Caco-2 (cell line): ENCODE data around the gene RNF133. TPM values are rescaled to one million over a fixed set of nuclear protein-coding genes. Genes with fewer than 3 reads are reported as not detected.

Source experiments
- BruUV-seq: library from RNA; stranded (reverse); fragments of 400-500 nt; replicated peaks from 2 replicates; lab custom pipeline; 2021; lab: Mats Ljungman, UMichigan
- CTCF ChIA-PET: fragments of 300-600 bp; sonication (Branson Sonifier 250); formaldehyde crosslinking; loops from one replicate; lab custom pipeline; 2022; ENCODE audit warnings: antibody characterized with exemption; lab: Charles Lee
- POLR2A ChIA-PET: fragments of 300-600 bp; sonication (Branson Sonifier 250); formaldehyde crosslinking; loops from one replicate; lab custom pipeline; 2022; ENCODE audit warnings: antibody characterized with exemption; lab: Charles Lee
- DNase-seq, 2 experiments: peaks; one replicate each; pipeline versions ENCODE4 v3.0.0 to v3.0.0-alpha.2; 2020 to 2022
- H3K27me3 ChIP-seq: replicated peaks from 2 replicates; pipeline ENCODE4 v1.6.0; 2011; ENCODE audit warnings: low read length; ENCODE audit not compliant: control insufficient read depth, insufficient read depth
- H3K36me3 ChIP-seq: 2 replicates; pipeline ENCODE4 v1.5.1; 2011; ENCODE audit warnings: low read length; ENCODE audit not compliant: control insufficient read depth, insufficient read depth
- H3K4me1 ChIP-seq: fragments of 250-450 bp; sonication (Bioruptor Pico); 2 replicates; pipeline ENCODE4 v1.5.1; 2020; ENCODE audit warnings: mild to moderate bottlenecking
- H3K4me3 ChIP-seq: 2 replicates; pipeline ENCODE4 v1.5.1; 2011; ENCODE audit warnings: low read depth, mild to moderate bottlenecking, control low read depth, low read length
- H3K9me3 ChIP-seq: fragments of 250-450 bp; sonication (Bioruptor Pico); 2 replicates; pipeline ENCODE4 v1.5.1; 2020; ENCODE audit warnings: mild to moderate bottlenecking, moderate library complexity
- H3K27ac Mint-ChIP-seq: one replicate; pipeline ENCODE4 v1.8.0; 2022; ENCODE audit warnings: mixed read lengths; ENCODE audit not compliant: unreplicated experiment
- H3K27me3 Mint-ChIP-seq: one replicate; pipeline ENCODE4 v1.8.0; 2022; ENCODE audit warnings: mixed read lengths; ENCODE audit not compliant: insufficient read depth, unreplicated experiment
- H3K36me3 Mint-ChIP-seq: one replicate; pipeline ENCODE4 v1.8.0; 2022; ENCODE audit warnings: mild to moderate bottlenecking, mixed read lengths; ENCODE audit not compliant: insufficient read depth, unreplicated experiment
- H3K4me1 Mint-ChIP-seq: one replicate; pipeline ENCODE4 v1.8.0; 2022; ENCODE audit warnings: low read depth, mixed read lengths; ENCODE audit not compliant: unreplicated experiment
- H3K4me3 Mint-ChIP-seq: one replicate; pipeline ENCODE4 v1.8.0; 2022; ENCODE audit warnings: mild to moderate bottlenecking, moderate library complexity, mixed read lengths; ENCODE audit not compliant: unreplicated experiment
- H3K9me3 Mint-ChIP-seq: one replicate; pipeline ENCODE4 v1.8.0; 2022; ENCODE audit warnings: mixed read lengths; ENCODE audit not compliant: unreplicated experiment
- intact Hi-C: fragments of 100-400 bp; cut with micrococcal nuclease; formaldehyde crosslinking; loops from one replicate; pipeline ENCODE4 v1.10.0; 2022; ENCODE audit not compliant: unreplicated experiment
- total RNA-seq: library from RNA; stranded (reverse); gene quantifications from 2 replicates; pipeline ENCODE4 v1.2.3, GENCODE V29; 2022
- TF ChIP-seq, protein P1 (sequence below), 2 experiments: fragments of 200-600 bp in 1 of 2; IDR thresholded peaks; 1 replicate in 1 of 2; 2 replicates in 1 of 2; pipeline versions ENCODE4 v1.5.1 to v1.8.0; 2011 to 2022; ENCODE audit warnings: antibody characterized with exemption in 1 of 2, control low read depth in 1 of 2, inconsistent platforms in 1 of 2, low read depth in 1 of 2, low read length in 1 of 2, mild to moderate bottlenecking in 1 of 2, moderate library complexity in 1 of 2; ENCODE audit not compliant: insufficient read depth in 1 of 2, severe bottlenecking in 1 of 2, unreplicated experiment in 1 of 2

RNF133 gene
- total RNA-seq, 1 experiment from 2014 or later = not detected

DNA sequence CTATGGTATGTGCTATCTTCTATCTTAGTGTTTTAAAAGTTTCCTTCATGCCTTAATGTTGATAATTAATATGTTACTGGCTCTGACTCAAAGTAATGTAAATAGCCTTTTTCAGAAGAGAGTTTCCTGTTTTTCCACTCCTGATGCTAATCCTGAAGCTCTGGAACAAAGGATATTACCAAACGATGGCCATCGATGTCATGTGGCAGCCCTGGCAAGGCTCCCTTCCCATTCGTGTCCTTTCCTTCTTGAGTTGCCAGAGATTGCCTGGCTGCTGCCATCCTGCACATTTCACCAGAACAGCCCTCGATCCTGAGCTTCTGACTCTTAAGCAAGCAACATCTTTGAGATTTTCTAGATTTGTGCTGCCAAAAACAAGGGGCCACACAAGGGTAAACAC, 46.0 kb downstream of the RNF133 start:
- TF ChIP-seq, protein P1, sequence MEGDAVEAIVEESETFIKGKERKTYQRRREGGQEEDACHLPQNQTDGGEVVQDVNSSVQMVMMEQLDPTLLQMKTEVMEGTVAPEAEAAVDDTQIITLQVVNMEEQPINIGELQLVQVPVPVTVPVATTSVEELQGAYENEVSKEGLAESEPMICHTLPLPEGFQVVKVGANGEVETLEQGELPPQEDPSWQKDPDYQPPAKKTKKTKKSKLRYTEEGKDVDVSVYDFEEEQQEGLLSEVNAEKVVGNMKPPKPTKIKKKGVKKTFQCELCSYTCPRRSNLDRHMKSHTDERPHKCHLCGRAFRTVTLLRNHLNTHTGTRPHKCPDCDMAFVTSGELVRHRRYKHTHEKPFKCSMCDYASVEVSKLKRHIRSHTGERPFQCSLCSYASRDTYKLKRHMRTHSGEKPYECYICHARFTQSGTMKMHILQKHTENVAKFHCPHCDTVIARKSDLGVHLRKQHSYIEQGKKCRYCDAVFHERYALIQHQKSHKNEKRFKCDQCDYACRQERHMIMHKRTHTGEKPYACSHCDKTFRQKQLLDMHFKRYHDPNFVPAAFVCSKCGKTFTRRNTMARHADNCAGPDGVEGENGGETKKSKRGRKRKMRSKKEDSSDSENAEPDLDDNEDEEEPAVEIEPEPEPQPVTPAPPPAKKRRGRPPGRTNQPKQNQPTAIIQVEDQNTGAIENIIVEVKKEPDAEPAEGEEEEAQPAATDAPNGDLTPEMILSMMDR (IDR thresholded peaks at IDR 0.05; ENCODE audit: insufficient read depth in 1 of 2, low read depth in 1 of 2, low read length in 1 of 2, severe bottlenecking in 1 of 2, unreplicated experiment in 1 of 2) = no peak
- H3K4me1 Mint-ChIP-seq = peaks cover 13% of the 10 kb centered on the region
- no peaks in the 10 kb centered on the region for H3K36me3 Mint-ChIP-seq
- no peak overlapping the region for H3K4me3 ChIP-seq
- peaks cover 5% of the 10 kb centered on the region for H3K4me1 ChIP-seq
- no peaks in the 10 kb centered on the region for H3K9me3 ChIP-seq
- no peak overlapping the region for H3K27ac Mint-ChIP-seq
- H3K9me3 Mint-ChIP-seq = no peaks in the 10 kb centered on the region
- ChIA-PET CTCF (no interaction called here), POLR2A (interaction anchor here (0.6 kb wide), 1 partner anchor 17 kb away, joined by 3 read pairs; no protein-coding TSS in a partner anchor)
- no peaks in the 10 kb centered on the region for H3K36me3 ChIP-seq
- intact Hi-C loops = no loop called here
- no peak for DNase-seq
- BruUV-seq = no TSS peak
- H3K4me3 Mint-ChIP-seq = no peak overlapping the region
- H3K27me3 ChIP-seq = no peaks in the 10 kb centered on the region
- no peaks in the 10 kb centered on the region for H3K27me3 Mint-ChIP-seq

DNA sequence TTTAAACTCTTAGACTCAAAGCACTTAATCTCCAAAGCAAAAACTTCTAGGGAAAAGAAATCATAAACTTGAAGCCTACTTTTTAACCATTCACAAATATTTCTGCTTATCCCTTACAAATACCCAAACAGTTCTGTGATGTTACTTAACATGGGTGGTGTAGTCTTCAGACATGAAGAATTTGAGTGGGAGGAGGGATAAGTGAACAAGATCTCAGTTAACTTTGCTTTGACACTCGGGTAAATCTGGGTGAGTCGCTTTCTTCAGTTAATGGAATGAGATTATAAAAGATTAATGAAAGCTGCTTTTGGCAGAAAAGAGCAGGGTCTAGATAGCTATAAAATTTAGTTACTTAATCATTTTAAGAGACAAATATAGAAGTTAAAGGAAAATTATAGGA, 47.5 kb downstream of the RNF133 start:
- Histone ChIP-seq H3K9me3 (no peaks in the 10 kb centered on the region), H3K36me3 (no peaks in the 10 kb centered on the region), H3K4me3 (no peak overlapping the region), H3K4me1 (peaks cover 10% of the 10 kb centered on the region), H3K27me3 (no peaks in the 10 kb centered on the region)
- Mint-ChIP-seq H3K4me3 (no peak overlapping the region), H3K4me1 (peaks cover 18% of the 10 kb centered on the region), H3K36me3 (no peaks in the 10 kb centered on the region), H3K27ac (no peak overlapping the region), H3K27me3 (no peaks in the 10 kb centered on the region), H3K9me3 (no peaks in the 10 kb centered on the region)
- ChIA-PET CTCF (no interaction called here), POLR2A (no interaction called here)
- BruUV-seq = no TSS peak
- intact Hi-C loops = no loop called here
- TF ChIP-seq, protein P1 (IDR thresholded peaks at IDR 0.05; ENCODE audit: insufficient read depth in 1 of 2, low read depth in 1 of 2, low read length in 1 of 2, severe bottlenecking in 1 of 2, unreplicated experiment in 1 of 2) = no peak
- DNase-seq = no peak

Other genes starting within 250 kb of the RNF133 start
- gene RNF148, start 3.8 kb upstream of the RNF133 start, total RNA-seq = not detected in 2 replicates
- gene CADPS2, start 187.3 kb upstream of the RNF133 start, total RNA-seq = 2.7 and 3.6 TPM in 2 replicates